GM23338 (cell line): ENCODE results near the gene GRK2. TPM values are rescaled to one million over a fixed set of nuclear protein-coding genes. Genes with fewer than 3 reads are reported as not detected.
A peak's percentile ranks its signal among the peaks of the same experiment; 100 is the strongest.

Experiments used
- ATAC-seq: fragments of 200-7000 bp; cut with Tn5 transposase; 3 replicates; pipeline ENCODE4 v1.9.1; 2020
- DNase-seq: peaks from one replicate; pipeline ENCODE4 v3.0.0-alpha.2; 2015; ENCODE audit warnings: low spot score
- H2AFZ ChIP-seq: fragments of 200-600 bp; sonication (generic); 2 replicates; pipeline ENCODE4 v1.8.0; 2016; ENCODE audit warnings: antibody characterized with exemption, mild to moderate bottlenecking, moderate library complexity
- H3F3A ChIP-seq: fragments of 200-600 bp; sonication (generic); replicated peaks from 2 replicates; pipeline ENCODE4 v1.8.0; 2017; ENCODE audit warnings: antibody characterized with exemption, mixed run types, low read depth
- H3K27ac ChIP-seq: fragments of 200-600 bp; sonication (generic); 2 replicates; pipeline ENCODE4 v1.6.1; 2016; ENCODE audit warnings: low read depth
- H3K27me3 ChIP-seq: fragments of 200-600 bp; sonication (generic); 2 replicates; pipeline ENCODE4 v1.8.0; 2016; ENCODE audit warnings: mild to moderate bottlenecking, mixed run types, moderate library complexity; ENCODE audit not compliant: insufficient read depth
- H3K36me3 ChIP-seq: fragments of 200-600 bp; sonication (generic); 2 replicates; pipeline ENCODE4 v1.8.0; 2016; ENCODE audit warnings: mild to moderate bottlenecking; ENCODE audit not compliant: insufficient read depth
- H3K4me1 ChIP-seq: fragments of 200-600 bp; sonication (generic); 2 replicates; pipeline ENCODE4 v1.8.0; 2016; ENCODE audit warnings: mild to moderate bottlenecking, moderate library complexity; ENCODE audit not compliant: insufficient read depth
- H3K4me2 ChIP-seq: fragments of 200-600 bp; sonication (generic); 2 replicates; pipeline ENCODE4 v1.7.1; 2017; ENCODE audit warnings: mixed run types
- H3K4me3 ChIP-seq: fragments of 200-600 bp; sonication (generic); 2 replicates; pipeline ENCODE4 v1.6.1; 2016; ENCODE audit warnings: mixed run types
- H3K79me2 ChIP-seq: fragments of 200-600 bp; sonication (generic); replicated peaks from 2 replicates; pipeline ENCODE4 v1.8.0; 2017; ENCODE audit warnings: mild to moderate bottlenecking; ENCODE audit not compliant: insufficient read depth
- H3K9me2 ChIP-seq: fragments of 200-600 bp; sonication (generic); 2 replicates; pipeline ENCODE4 v1.8.0; 2017; ENCODE audit not compliant: insufficient read depth
- H4K20me1 ChIP-seq: fragments of 200-600 bp; sonication (generic); replicated peaks from 2 replicates; pipeline ENCODE4 v1.8.0; 2017; ENCODE audit warnings: mild to moderate bottlenecking; ENCODE audit not compliant: insufficient read depth
- H3K27ac Mint-ChIP-seq: 2 replicates; pipeline ENCODE4 v1.8.0; 2020; ENCODE audit warnings: inconsistent platforms, mild to moderate bottlenecking, moderate library complexity, mixed read lengths
- H3K27me3 Mint-ChIP-seq: 3 replicates; pipeline ENCODE4 v1.8.0; 2022; ENCODE audit warnings: low read depth, mild to moderate bottlenecking, moderate library complexity, mixed read lengths, inconsistent platforms; ENCODE audit not compliant: insufficient read depth, poor library complexity
- H3K36me3 Mint-ChIP-seq: 3 replicates; pipeline ENCODE4 v1.8.0; 2021; ENCODE audit warnings: low read depth, mild to moderate bottlenecking, inconsistent platforms, moderate library complexity, mixed read lengths
- H3K4me1 Mint-ChIP-seq: 3 replicates; pipeline ENCODE4 v1.8.0; 2020; ENCODE audit warnings: mild to moderate bottlenecking, inconsistent platforms, mixed read lengths
- H3K4me3 Mint-ChIP-seq: 3 replicates; pipeline ENCODE4 v1.8.0; 2021; ENCODE audit warnings: moderate library complexity, mild to moderate bottlenecking, inconsistent platforms, mixed read lengths
- H3K9me3 Mint-ChIP-seq: 3 replicates; pipeline ENCODE4 v1.8.0; 2020; ENCODE audit warnings: moderate library complexity, mild to moderate bottlenecking, inconsistent platforms, mixed read lengths
- CREB1 ChIP-seq: fragments of 250-450 bp; sonication (Bioruptor Pico); IDR thresholded peaks from 2 replicates; pipeline ENCODE4 v1.5.0; 2020; ENCODE audit warnings: low read depth, mild to moderate bottlenecking, moderate library complexity
- CTCF ChIP-seq, 2 experiments: fragments of 200-600 bp in 1 of 2; sonication (generic) in 1 of 2; conservative IDR thresholded peaks; 2 replicates each; pipeline versions ENCODE4 v1.5.1 to v1.6.1; 2016 to 2017; ENCODE audit warnings: antibody characterized with exemption in 2 of 2, low read depth in 2 of 2, mild to moderate bottlenecking in 2 of 2, moderate library complexity in 1 of 2
- EZH2 ChIP-seq: fragments of 200-600 bp; sonication (generic); IDR thresholded peaks from one replicate; pipeline ENCODE4 v1.8.0; 2017; ENCODE audit warnings: antibody characterized with exemption, mild to moderate bottlenecking, low read depth; ENCODE audit not compliant: unreplicated experiment
- EZH2phosphoT487 ChIP-seq: fragments of 200-600 bp; sonication (generic); IDR thresholded peaks from one replicate; pipeline ENCODE4 v1.8.1; 2018; ENCODE audit warnings: antibody characterized with exemption; ENCODE audit not compliant: unreplicated experiment
- JUNB ChIP-seq: IDR thresholded peaks from one replicate; pipeline ENCODE4 v1.6.1; 2016; ENCODE audit warnings: antibody characterized with exemption; ENCODE audit not compliant: unreplicated experiment
- NANOG ChIP-seq: IDR thresholded peaks from 2 replicates; pipeline ENCODE4 v1.6.1; 2016; ENCODE audit warnings: antibody characterized with exemption, borderline replicate concordance
- POLR2AphosphoS5 ChIP-seq: IDR thresholded peaks from 2 replicates; pipeline ENCODE4 v1.6.1; 2016; ENCODE audit warnings: antibody characterized with exemption, low read depth
- REST ChIP-seq: IDR thresholded peaks from one replicate; pipeline ENCODE4 v1.6.1; 2018; ENCODE audit warnings: antibody characterized with exemption; ENCODE audit not compliant: unreplicated experiment
- STAT1 ChIP-seq: IDR thresholded peaks from one replicate; pipeline ENCODE4 v1.6.1; 2016; ENCODE audit warnings: antibody characterized with exemption; ENCODE audit not compliant: unreplicated experiment
- ZNF114 ChIP-seq: fragments of 250-450 bp; sonication (Bioruptor Pico); IDR thresholded peaks from 2 replicates; pipeline ENCODE4 v1.5.0; 2020; ENCODE audit warnings: mild to moderate bottlenecking, moderate library complexity
- ZNF331 ChIP-seq: fragments of 250-450 bp; sonication (Bioruptor Pico); IDR thresholded peaks from 2 replicates; pipeline ENCODE4 v1.5.0; 2020; ENCODE audit warnings: low read depth, mild to moderate bottlenecking, moderate library complexity
- long read RNA-seq: library from polyadenylated mRNA; unstranded; transcript quantifications from one replicate; pipeline ENCODE4 v2.0.0, GENCODE V29; 2020; ENCODE audit not compliant: unreplicated experiment
- polyA plus RNA-seq: library from polyadenylated mRNA; unstranded; fragments of >200 nt; fragmentation: Nextera tagmentation; extraction: Ambion mirVana; gene quantifications from 2 replicates; pipeline ENCODE4 v1.2.1, GENCODE V29; 2016
- total RNA-seq: library from RNA; depleted of rRNA; stranded (reverse); fragments of >200 nt; shearing (Covaris generic); gene quantifications from 2 replicates; pipeline ENCODE4 v1.2.3, GENCODE V29; 2014; rRNA removed
- TF ChIP-seq, protein P1 (sequence below): fragments of 250-450 bp; sonication (Bioruptor Pico); IDR thresholded peaks from 2 replicates; pipeline ENCODE4 v1.5.0; 2020; ENCODE audit warnings: mild to moderate bottlenecking, moderate library complexity
- TF ChIP-seq, protein P2 (sequence below): IDR thresholded peaks from 2 replicates; pipeline ENCODE4 v1.6.1; 2016; ENCODE audit warnings: antibody characterized with exemption

Gene GRK2
- total RNA-seq (62.2 and 72.5 TPM in 2 replicates), polyA plus RNA-seq (19.5 and 21.7 TPM in 2 replicates)
- long read RNA-seq, partial matches to known transcripts = 2 of 6 reads
- long read RNA-seq, other reads (novel, unspliced or antisense) = 4 of 6 reads

DNA sequence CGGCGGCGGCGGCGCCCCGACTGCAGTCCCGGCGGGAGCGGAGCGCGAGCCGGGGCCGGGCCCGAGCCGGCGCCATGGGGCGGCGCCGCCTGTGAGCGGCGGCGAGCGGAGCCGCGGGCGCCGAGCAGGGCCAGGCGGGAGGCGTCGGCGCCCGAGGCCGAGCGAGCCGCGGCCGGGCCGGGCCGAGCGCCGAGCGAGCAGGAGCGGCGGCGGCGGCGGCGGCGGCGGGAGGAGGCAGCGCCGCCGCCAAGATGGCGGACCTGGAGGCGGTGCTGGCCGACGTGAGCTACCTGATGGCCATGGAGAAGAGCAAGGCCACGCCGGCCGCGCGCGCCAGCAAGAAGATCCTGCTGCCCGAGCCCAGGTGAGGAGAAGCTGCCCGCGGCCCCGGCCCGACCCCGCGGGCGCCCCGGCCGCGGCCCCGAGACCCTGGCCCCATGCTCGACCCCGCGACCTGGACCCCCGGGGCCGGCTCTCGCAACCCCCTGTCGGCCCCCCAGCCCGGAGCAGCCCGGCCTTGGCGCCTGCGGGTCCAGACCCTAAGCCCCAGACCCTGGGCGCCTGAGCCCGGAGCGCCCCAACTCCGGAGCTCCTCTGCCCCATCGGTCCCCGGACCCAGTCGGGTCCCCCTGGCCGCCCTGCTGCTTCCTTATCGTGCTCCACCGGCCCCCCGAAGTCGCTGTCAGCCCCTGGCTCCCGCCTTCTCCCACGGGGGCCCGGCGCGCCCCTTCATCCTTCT lies at the start of gene GRK2:
TSS of gene GRK2 (plus strand) at position 25 of the 739 bp plus-strand sequence. CDS start at position 252, 227 bp downstream.
- Histone ChIP-seq H3F3A (peaks cover 23% of the 10 kb centered on the region), H3K79me2 (peaks cover 46% of the 10 kb centered on the region), H3K4me1 (peaks cover 32% of the 10 kb centered on the region), H2AFZ (peak within 1 kb of the TSS; percentile 78), H3K9me2 (no peaks in the 10 kb centered on the region), H3K36me3 (peaks cover 3% of the 10 kb centered on the region; the same call in 1 of the 2 replicates), H3K4me3 (peak within 1 kb of the TSS; percentile 92), H3K4me2 (peak within 1 kb of the TSS; percentile 97), H4K20me1 (peaks cover 17% of the 10 kb centered on the region; the same call in 1 of the 2 replicates), H3K27ac (no peak within 1 kb of the TSS), H3K27me3 (no peaks in the 10 kb centered on the region)
- Mint-ChIP-seq H3K4me1 (peaks cover 59% of the 10 kb centered on the region), H3K27ac (no peak within 1 kb of the TSS), H3K27me3 (peaks cover 19% of the 10 kb centered on the region), H3K4me3 (peak within 1 kb of the TSS; percentile 95), H3K9me3 (no peaks in the 10 kb centered on the region), H3K36me3 (peaks cover 12% of the 10 kb centered on the region; the same call in 2 of the 3 replicates)
- DNase-seq (peak; percentile 67), ATAC-seq (no peak; the same call in 2 of the 3 replicates)
- no peak for TF ChIP-seq EZH2phosphoT487
- TF ChIP-seq, protein P1, sequence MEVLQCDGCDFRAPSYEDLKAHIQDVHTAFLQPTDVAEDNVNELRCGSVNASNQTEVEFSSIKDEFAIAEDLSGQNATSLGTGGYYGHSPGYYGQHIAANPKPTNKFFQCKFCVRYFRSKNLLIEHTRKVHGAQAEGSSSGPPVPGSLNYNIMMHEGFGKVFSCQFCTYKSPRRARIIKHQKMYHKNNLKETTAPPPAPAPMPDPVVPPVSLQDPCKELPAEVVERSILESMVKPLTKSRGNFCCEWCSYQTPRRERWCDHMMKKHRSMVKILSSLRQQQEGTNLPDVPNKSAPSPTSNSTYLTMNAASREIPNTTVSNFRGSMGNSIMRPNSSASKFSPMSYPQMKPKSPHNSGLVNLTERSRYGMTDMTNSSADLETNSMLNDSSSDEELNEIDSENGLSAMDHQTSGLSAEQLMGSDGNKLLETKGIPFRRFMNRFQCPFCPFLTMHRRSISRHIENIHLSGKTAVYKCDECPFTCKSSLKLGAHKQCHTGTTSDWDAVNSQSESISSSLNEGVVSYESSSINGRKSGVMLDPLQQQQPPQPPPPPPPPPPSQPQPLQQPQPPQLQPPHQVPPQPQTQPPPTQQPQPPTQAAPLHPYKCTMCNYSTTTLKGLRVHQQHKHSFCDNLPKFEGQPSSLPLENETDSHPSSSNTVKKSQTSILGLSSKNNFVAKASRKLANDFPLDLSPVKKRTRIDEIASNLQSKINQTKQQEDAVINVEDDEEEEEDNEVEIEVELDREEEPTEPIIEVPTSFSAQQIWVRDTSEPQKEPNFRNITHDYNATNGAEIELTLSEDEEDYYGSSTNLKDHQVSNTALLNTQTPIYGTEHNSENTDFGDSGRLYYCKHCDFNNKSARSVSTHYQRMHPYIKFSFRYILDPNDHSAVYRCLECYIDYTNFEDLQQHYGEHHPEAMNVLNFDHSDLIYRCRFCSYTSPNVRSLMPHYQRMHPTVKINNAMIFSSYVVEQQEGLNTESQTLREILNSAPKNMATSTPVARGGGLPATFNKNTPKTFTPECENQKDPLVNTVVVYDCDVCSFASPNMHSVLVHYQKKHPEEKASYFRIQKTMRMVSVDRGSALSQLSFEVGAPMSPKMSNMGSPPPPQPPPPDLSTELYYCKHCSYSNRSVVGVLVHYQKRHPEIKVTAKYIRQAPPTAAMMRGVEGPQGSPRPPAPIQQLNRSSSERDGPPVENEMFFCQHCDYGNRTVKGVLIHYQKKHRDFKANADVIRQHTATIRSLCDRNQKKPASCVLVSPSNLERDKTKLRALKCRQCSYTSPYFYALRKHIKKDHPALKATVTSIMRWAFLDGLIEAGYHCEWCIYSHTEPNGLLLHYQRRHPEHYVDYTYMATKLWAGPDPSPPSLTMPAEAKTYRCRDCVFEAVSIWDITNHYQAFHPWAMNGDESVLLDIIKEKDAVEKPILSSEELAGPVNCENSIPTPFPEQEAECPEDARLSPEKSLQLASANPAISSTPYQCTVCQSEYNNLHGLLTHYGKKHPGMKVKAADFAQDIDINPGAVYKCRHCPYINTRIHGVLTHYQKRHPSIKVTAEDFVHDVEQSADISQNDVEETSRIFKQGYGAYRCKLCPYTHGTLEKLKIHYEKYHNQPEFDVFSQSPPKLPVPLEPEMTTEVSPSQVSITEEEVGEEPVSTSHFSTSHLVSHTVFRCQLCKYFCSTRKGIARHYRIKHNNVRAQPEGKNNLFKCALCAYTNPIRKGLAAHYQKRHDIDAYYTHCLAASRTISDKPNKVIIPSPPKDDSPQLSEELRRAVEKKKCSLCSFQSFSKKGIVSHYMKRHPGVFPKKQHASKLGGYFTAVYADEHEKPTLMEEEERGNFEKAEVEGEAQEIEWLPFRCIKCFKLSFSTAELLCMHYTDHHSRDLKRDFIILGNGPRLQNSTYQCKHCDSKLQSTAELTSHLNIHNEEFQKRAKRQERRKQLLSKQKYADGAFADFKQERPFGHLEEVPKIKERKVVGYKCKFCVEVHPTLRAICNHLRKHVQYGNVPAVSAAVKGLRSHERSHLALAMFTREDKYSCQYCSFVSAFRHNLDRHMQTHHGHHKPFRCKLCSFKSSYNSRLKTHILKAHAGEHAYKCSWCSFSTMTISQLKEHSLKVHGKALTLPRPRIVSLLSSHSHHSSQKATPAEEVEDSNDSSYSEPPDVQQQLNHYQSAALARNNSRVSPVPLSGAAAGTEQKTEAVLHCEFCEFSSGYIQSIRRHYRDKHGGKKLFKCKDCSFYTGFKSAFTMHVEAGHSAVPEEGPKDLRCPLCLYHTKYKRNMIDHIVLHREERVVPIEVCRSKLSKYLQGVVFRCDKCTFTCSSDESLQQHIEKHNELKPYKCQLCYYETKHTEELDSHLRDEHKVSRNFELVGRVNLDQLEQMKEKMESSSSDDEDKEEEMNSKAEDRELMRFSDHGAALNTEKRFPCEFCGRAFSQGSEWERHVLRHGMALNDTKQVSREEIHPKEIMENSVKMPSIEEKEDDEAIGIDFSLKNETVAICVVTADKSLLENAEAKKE (CRISPR knock-in tag) = no peak
- no peak for TF ChIP-seq JUNB
- no peak for TF ChIP-seq POLR2AphosphoS5
- TF ChIP-seq ZNF331 (CRISPR knock-in tag) = no peak
- TF ChIP-seq REST = no peak
- TF ChIP-seq NANOG = no peak
- TF ChIP-seq EZH2 = no peak
- TF ChIP-seq ZNF114 (CRISPR knock-in tag) = no peak
- TF ChIP-seq, protein P2, sequence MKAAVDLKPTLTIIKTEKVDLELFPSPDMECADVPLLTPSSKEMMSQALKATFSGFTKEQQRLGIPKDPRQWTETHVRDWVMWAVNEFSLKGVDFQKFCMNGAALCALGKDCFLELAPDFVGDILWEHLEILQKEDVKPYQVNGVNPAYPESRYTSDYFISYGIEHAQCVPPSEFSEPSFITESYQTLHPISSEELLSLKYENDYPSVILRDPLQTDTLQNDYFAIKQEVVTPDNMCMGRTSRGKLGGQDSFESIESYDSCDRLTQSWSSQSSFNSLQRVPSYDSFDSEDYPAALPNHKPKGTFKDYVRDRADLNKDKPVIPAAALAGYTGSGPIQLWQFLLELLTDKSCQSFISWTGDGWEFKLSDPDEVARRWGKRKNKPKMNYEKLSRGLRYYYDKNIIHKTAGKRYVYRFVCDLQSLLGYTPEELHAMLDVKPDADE = no peak
- TF ChIP-seq CREB1 = no peak
- TF ChIP-seq STAT1 = no peak
- no peak for TF ChIP-seq CTCF (conservative IDR thresholded peaks at IDR 0.05; ENCODE audit: low read depth in 2 of 2)
